Lower leg skin (tissue), 3 donors: ENCODE data around the gene RTRAF.

ENCODE experiments used
- CTCF ChIP-seq, 3 donors: fragments of 450-650 bp; IDR thresholded peaks; one replicate each; pipeline ENCODE4 v1.5.1; 2016; ENCODE audit warnings: antibody characterized with exemption in 3 of 3, mild to moderate bottlenecking in 3 of 3, moderate library complexity in 2 of 3
- POLR2A ChIP-seq, 2 donors: fragments of 450-650 bp; IDR thresholded peaks; one replicate each; pipeline ENCODE4 v1.6.1; 2016 to 2017; ENCODE audit warnings: antibody characterized with exemption in 2 of 2, mild to moderate bottlenecking in 1 of 2, moderate library complexity in 1 of 2

DNA sequence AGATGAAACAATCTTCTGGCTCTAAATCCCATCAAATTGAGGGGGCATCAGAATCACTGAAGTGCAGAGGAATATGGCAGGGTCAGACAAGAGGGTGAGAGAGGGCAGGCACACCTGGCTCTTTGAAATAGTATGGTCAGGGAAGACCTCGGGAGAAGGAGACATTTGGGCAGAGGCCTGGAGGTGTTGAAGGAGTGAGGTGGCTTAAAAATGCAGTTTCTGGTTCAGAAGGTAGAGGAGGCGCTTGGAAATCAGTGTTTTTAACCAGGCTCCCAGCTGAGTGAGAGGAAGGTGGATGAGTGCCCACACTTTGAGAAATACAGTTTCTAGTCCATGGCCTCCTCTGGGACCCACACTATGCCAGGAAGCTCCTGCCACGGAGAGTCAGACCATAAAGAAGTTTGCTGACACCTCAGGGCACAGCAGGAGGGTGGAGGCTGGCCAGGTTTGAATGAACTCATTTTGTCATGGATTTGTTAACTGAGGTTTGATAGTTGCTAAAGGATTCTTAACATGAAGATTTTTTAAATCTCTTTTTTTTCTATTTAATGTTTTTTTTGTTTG, 59.4 kb downstream of the RTRAF start:
- TF ChIP-seq CTCF (IDR thresholded peaks at IDR 0.05), result no peak
- no peak for TF ChIP-seq POLR2A (IDR thresholded peaks at IDR 0.05)
